Upper lobe of left lung (tissue), 6 donors: ENCODE data around the gene SH3BP4. TPM values are rescaled to one million over a fixed set of nuclear protein-coding genes. Genes with fewer than 3 reads are reported as not detected.

Experiments
- ATAC-seq, 2 donors: fragments of 200-7000 bp; cut with Tn5 transposase; one replicate each; pipeline ENCODE4 v1.9.1; 2022; ENCODE audit warnings: mild to moderate bottlenecking in 2 of 2, moderate library complexity in 2 of 2; ENCODE audit not compliant: low FRiP score in 2 of 2
- DNase-seq, 2 donors: peaks; one replicate each; pipeline ENCODE4 v3.0.0-alpha.2; 2019 to 2020
- H3K27ac ChIP-seq, 4 donors: fragments of 200-600 bp; sonication (generic); one replicate each; pipeline ENCODE4 v1.5.1; 2016 to 2019
- H3K27me3 ChIP-seq, 4 donors: fragments of 200-600 bp; sonication (generic); one replicate each; pipeline ENCODE4 v1.5.1; 2017 to 2019
- H3K36me3 ChIP-seq, 4 donors: fragments of 200-600 bp; sonication (generic); one replicate each; pipeline ENCODE4 v1.5.1; 2016 to 2019
- H3K4me1 ChIP-seq, 4 donors: fragments of 200-600 bp; sonication (generic); one replicate each; pipeline ENCODE4 v1.5.1; 2018 to 2019
- H3K4me3 ChIP-seq, 4 donors: fragments of 200-600 bp; sonication (generic); one replicate each; pipeline ENCODE4 v1.5.1; 2017 to 2019; ENCODE audit warnings: mild to moderate bottlenecking in 2 of 4, moderate library complexity in 1 of 4
- H3K9me3 ChIP-seq, 4 donors: fragments of 200-600 bp; sonication (generic); one replicate each; pipeline ENCODE4 v1.5.1; 2018 to 2019
- CTCF ChIP-seq, 6 experiments: fragments of 450-650 bp in 4 of 6; fragments of 200-600 bp in 2 of 6; sonication (generic) in 2 of 6; IDR thresholded peaks; one replicate each; pipeline ENCODE4 v1.5.1; 2016 to 2019; ENCODE audit warnings: antibody characterized with exemption in 6 of 6
- EP300 ChIP-seq, 4 donors: sonication (generic); formaldehyde crosslinking; IDR thresholded peaks; one replicate each; pipeline ENCODE4 v1.5.1; 2017; ENCODE audit warnings: antibody characterized with exemption in 4 of 4, control low read depth in 2 of 4
- POLR2A ChIP-seq, 4 donors: fragments of 450-650 bp; IDR thresholded peaks; one replicate each; pipeline ENCODE4 v1.5.1; 2016 to 2017; ENCODE audit warnings: antibody characterized with exemption in 4 of 4, mild to moderate bottlenecking in 2 of 4
- POLR2AphosphoS5 ChIP-seq, 2 donors: sonication (generic); formaldehyde crosslinking; IDR thresholded peaks; one replicate each; pipeline ENCODE4 v1.5.1; 2017; ENCODE audit warnings: antibody characterized with exemption in 2 of 2
- WGBS, 2 donors: methylation state at CpG; one replicate each; pipeline ENCODE4 v1.1.5; 2017 to 2018; 5-methylcytosine and 5-hydroxymethylcytosine counted together
- total RNA-seq, 6 donors: library from RNA; depleted of rRNA in 4 of 6; stranded (reverse); fragments of >200 nt in 4 of 6; gene quantifications; one replicate each; pipeline versions ENCODE4 v1.1.0 to v1.2.1, GENCODE V29; 2016 to 2021
- donor health status: DM: no; HTN: no; CAD: no; lungs with moderate emphysema.
- donor health status: DM: no; HTN: yes; CAD: no; lungs with severe emphysema.

SH3BP4 gene
- total RNA-seq, 6 donors from 2014 or later = 27.3 to 57.3 (median 33.4) TPM

GRCh38 chr2:235029054-235029453 is 77.2 kb downstream of the SH3BP4 start:
- no peak for TF ChIP-seq EP300 (IDR thresholded peaks at IDR 0.05)
- TF ChIP-seq CTCF (IDR thresholded peaks at IDR 0.05) = no peak
- no peak for TF ChIP-seq POLR2AphosphoS5 (IDR thresholded peaks at IDR 0.05)
- TF ChIP-seq POLR2A (IDR thresholded peaks at IDR 0.05) = no peak
- WGBS, 2 donors = 89 to 93% methylated on average over 7 of the region's 7 CpGs

GRCh38 chr2:235030126-235030525 is 78.3 kb downstream of the SH3BP4 start:
- no peaks in the 10 kb centered on the region for H3K9me3 ChIP-seq
- H3K4me3 ChIP-seq = no peak overlapping the region
- H3K4me1 ChIP-seq = peaks cover 8 to 17% (median 11%) of the 10 kb centered on the region in 4 donors
- no peak for ATAC-seq
- WGBS, 2 donors = 87 to 88% methylated on average over 9 to 10 of the region's 10 CpGs
- H3K36me3 ChIP-seq = no peaks in the 10 kb centered on the region
- H3K27ac ChIP-seq = no peak overlapping the region
- no peaks in the 10 kb centered on the region for H3K27me3 ChIP-seq
- DNase-seq = no peak
- TF ChIP-seq POLR2A (IDR thresholded peaks at IDR 0.05) (no peak), CTCF (IDR thresholded peaks at IDR 0.05) (no peak), POLR2AphosphoS5 (IDR thresholded peaks at IDR 0.05) (no peak), EP300 (IDR thresholded peaks at IDR 0.05) (no peak)

More at GRCh38 chr2:235029054-235029453, 77.2 kb downstream of the SH3BP4 start:
- Histone ChIP-seq H3K36me3 (no peaks in the 10 kb centered on the region), H3K4me1 (peaks cover 8 to 26% (median 17%) of the 10 kb centered on the region in 4 donors), H3K9me3 (no peaks in the 10 kb centered on the region), H3K27me3 (no peaks in the 10 kb centered on the region), H3K4me3 (no peak overlapping the region), H3K27ac (no peak overlapping the region)
- DNase-seq = peak in 1 of 2 donors; percentile 15
- ATAC-seq = no peak

GRCh38 chr2:235030936-235031335 is 79.1 kb downstream of the SH3BP4 start:
- 73 to 78% methylated on average over 2 to 4 of the region's 4 CpGs for WGBS, 2 donors
- Histone ChIP-seq H3K27me3 (no peaks in the 10 kb centered on the region), H3K4me3 (no peak overlapping the region), H3K9me3 (no peaks in the 10 kb centered on the region), H3K27ac (no peak overlapping the region), H3K36me3 (peaks cover 0 to 6% (median 0%) of the 10 kb centered on the region in 4 donors), H3K4me1 (peaks cover 8 to 17% (median 10%) of the 10 kb centered on the region in 4 donors)
- no peak for TF ChIP-seq POLR2AphosphoS5 (IDR thresholded peaks at IDR 0.05)
- TF ChIP-seq POLR2A (IDR thresholded peaks at IDR 0.05) = no peak
- no peak for TF ChIP-seq EP300 (IDR thresholded peaks at IDR 0.05)
- DNase-seq (no peak), ATAC-seq (no peak)

GRCh38 chr2:235031686-235032373 is 80.0 kb downstream of the SH3BP4 start:
- Histone ChIP-seq H3K4me3 (no peak overlapping the region), H3K27ac (no peak overlapping the region), H3K27me3 (no peaks in the 10 kb centered on the region), H3K9me3 (no peaks in the 10 kb centered on the region), H3K36me3 (peaks cover 0 to 6% (median 0%) of the 10 kb centered on the region in 4 donors), H3K4me1 (peaks cover 8 to 10% (median 8%) of the 10 kb centered on the region in 4 donors)
- TF ChIP-seq CTCF (IDR thresholded peaks at IDR 0.05) (no peak), POLR2AphosphoS5 (IDR thresholded peaks at IDR 0.05) (no peak), POLR2A (IDR thresholded peaks at IDR 0.05) (no peak), EP300 (IDR thresholded peaks at IDR 0.05) (no peak)
- peak in 1 of 2 donors; percentile 58 for DNase-seq
- ATAC-seq = no peak
- 84 to 89% methylated on average over 10 to 16 of the region's 16 CpGs for WGBS, 2 donors

GRCh38 chr2:235032466-235032865 is 80.6 kb downstream of the SH3BP4 start:
- peak in 1 of 2 donors; percentile 56 for DNase-seq
- Histone ChIP-seq H3K27me3 (no peaks in the 10 kb centered on the region), H3K27ac (no peak overlapping the region), H3K4me3 (no peak overlapping the region), H3K4me1 (peaks cover 2 to 4% (median 3%) of the 10 kb centered on the region in 4 donors), H3K9me3 (no peaks in the 10 kb centered on the region), H3K36me3 (peaks cover 0 to 6% (median 0%) of the 10 kb centered on the region in 4 donors)
- no peak for ATAC-seq
- WGBS, 2 donors = 87 to 94% methylated on average over 7 to 16 of the region's 16 CpGs
- no peak for TF ChIP-seq EP300 (IDR thresholded peaks at IDR 0.05)
- TF ChIP-seq POLR2A (IDR thresholded peaks at IDR 0.05) = no peak
- TF ChIP-seq POLR2AphosphoS5 (IDR thresholded peaks at IDR 0.05) = no peak
- TF ChIP-seq CTCF (IDR thresholded peaks at IDR 0.05) = no peak
